Fibroblast of lung (primary cell): ENCODE measurements around the gene SNX14.

Experiments used
- CTCF ChIP-seq, 2 donors: IDR thresholded peaks in 1 of 2; conservative IDR thresholded peaks in 1 of 2; 1 replicate in 1 of 2; 2 replicates in 1 of 2; pipeline ENCODE4 v1.5.1; 2011 to 2012; ENCODE audit warnings: low read length in 2 of 2, control low read depth in 1 of 2, inconsistent platforms in 1 of 2, low read depth in 1 of 2, mild to moderate bottlenecking in 1 of 2
- EZH2 ChIP-seq: IDR thresholded peaks from 2 replicates; pipeline ENCODE4 v1.5.1; 2012; ENCODE audit warnings: low read length, control low read depth, mild to moderate bottlenecking; ENCODE audit errors: missing control alignments

GRCh38 chr6:85580878-85581267 lies 12.8 kb downstream of the SNX14 start:
- TF ChIP-seq EZH2 (no peak), CTCF (conservative IDR thresholded peaks at IDR 0.05 in 1 of 2, IDR thresholded peaks at IDR 0.05 in 1 of 2; ENCODE audit: low read depth in 1 of 2, low read length in 2 of 2) (no peak)
